ENCODE data around the gene ATP8B2.

DNA sequence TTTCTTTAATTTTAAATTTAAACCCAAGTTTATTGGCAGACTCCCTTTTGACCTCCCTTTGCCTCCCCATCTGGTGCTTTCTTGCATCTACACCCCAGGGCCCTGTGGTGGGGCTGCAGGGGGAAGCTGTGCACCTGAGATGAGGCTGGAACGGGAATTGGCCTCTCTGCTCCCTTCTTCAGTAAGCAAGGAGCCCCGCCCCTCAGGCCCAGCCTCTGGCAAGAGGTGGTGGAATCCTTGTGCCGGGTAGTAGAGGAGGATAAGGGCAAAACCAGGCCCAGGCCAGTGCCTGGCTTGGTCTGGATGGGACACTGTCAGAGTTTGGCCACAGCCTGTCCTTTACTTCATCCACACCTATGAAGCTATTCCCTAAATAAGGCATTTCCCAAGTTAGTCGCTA is 25.1 kb downstream of the ATP8B2 start:
- no peak for TF ChIP-seq CTCF (IDR thresholded peaks at IDR 0.05)
- TF ChIP-seq POLR2A (IDR thresholded peaks at IDR 0.05) = no peak

Data from breast epithelium (tissue), 3 donors.